SK-N-SH (cell line): ENCODE data around the gene SNED1. TPM values are rescaled to one million over a fixed set of nuclear protein-coding genes. Genes with fewer than 3 reads are reported as not detected.

ENCODE experiments used
- CTCF ChIA-PET: fragments of 300-600, 350-600 bp; formaldehyde crosslinking; extraction: SDS; loops from one replicate; lab custom pipeline; 2021; lab: Yijun Ruan, JAX
- POLR2A ChIA-PET: fragments of 350-600 bp; sonication (Branson Sonifier 250); formaldehyde crosslinking; extraction: SDS; loops from one replicate; lab custom pipeline; 2020; ENCODE audit warnings: antibody characterized with exemption, inconsistent platforms; lab: Yijun Ruan, JAX
- DNase-seq: peaks from one replicate; pipeline ENCODE4 v3.0.0; 2012
- H2AFZ ChIP-seq: fragments of 200-600 bp; sonication (generic); 2 replicates; pipeline ENCODE4 v1.8.1; 2016; ENCODE audit warnings: antibody characterized with exemption, mild to moderate bottlenecking, low read depth
- H3F3A ChIP-seq: fragments of 200-600 bp; sonication (generic); replicated peaks from 2 replicates; pipeline ENCODE3; 2016; ENCODE audit warnings: antibody characterized with exemption, mild to moderate bottlenecking; ENCODE audit not compliant: insufficient read depth
- H3K27ac ChIP-seq, 2 experiments: fragments of 200-500 bp in 1 of 2; fragments of 200-600 bp in 1 of 2; sonication (Bioruptor generic) in 1 of 2; sonication (generic), shearing (Covaris generic) in 1 of 2; 2 replicates each; pipeline versions ENCODE4 v1.5.1 to v1.6.1; 2014 to 2016; ENCODE audit warnings: low read depth in 2 of 2, inconsistent platforms in 1 of 2, low read length in 1 of 2, mild to moderate bottlenecking in 1 of 2, mixed read lengths in 1 of 2
- H3K27me3 ChIP-seq: fragments of 200-600 bp; sonication (generic), shearing (Covaris generic); 2 replicates; pipeline ENCODE4 v1.6.1; 2016; ENCODE audit warnings: mixed run types; ENCODE audit not compliant: insufficient read depth
- H3K36me3 ChIP-seq, 2 experiments: fragments of 200-500 bp in 1 of 2; fragments of 200-600 bp in 1 of 2; sonication (Bioruptor generic) in 1 of 2; sonication (generic) in 1 of 2; replicated peaks in 1 of 2; 2 replicates each; pipeline versions ENCODE3 to v1.5.1; 2014 to 2016; ENCODE audit warnings: low read length in 1 of 2, mild to moderate bottlenecking in 1 of 2; ENCODE audit not compliant: insufficient read depth in 2 of 2, control insufficient read depth in 1 of 2
- H3K4me1 ChIP-seq, 2 experiments: fragments of 200-500 bp in 1 of 2; fragments of 200-600 bp in 1 of 2; sonication (Bioruptor generic) in 1 of 2; sonication (generic), shearing (Covaris generic) in 1 of 2; 2 replicates each; pipeline versions ENCODE4 v1.5.1 to v1.6.1; 2014 to 2016; ENCODE audit warnings: low read depth in 1 of 2, low read length in 1 of 2, mixed run types in 1 of 2; ENCODE audit not compliant: insufficient read depth in 2 of 2, control insufficient read depth in 1 of 2
- H3K4me2 ChIP-seq: fragments of 200-600 bp; sonication (generic), shearing (Covaris generic); 2 replicates; pipeline ENCODE4 v1.6.1; 2017; ENCODE audit warnings: mixed run types
- H3K4me3 ChIP-seq, 2 experiments: fragments of 200-500 bp in 1 of 2; fragments of 200-600 bp in 1 of 2; sonication (Bioruptor generic) in 1 of 2; sonication (generic), shearing (Covaris generic) in 1 of 2; 2 replicates each; pipeline versions ENCODE4 v1.5.1 to v1.8.1; 2014 to 2016; ENCODE audit warnings: low read depth in 2 of 2, inconsistent platforms in 1 of 2, low read length in 1 of 2, mild to moderate bottlenecking in 1 of 2, mixed read lengths in 1 of 2, moderate library complexity in 1 of 2
- H3K79me2 ChIP-seq: fragments of 200-600 bp; sonication (generic); 2 replicates; pipeline ENCODE4 v1.8.1; 2017; ENCODE audit warnings: mild to moderate bottlenecking; ENCODE audit not compliant: insufficient read depth
- H3K9ac ChIP-seq: fragments of 200-600 bp; sonication (generic); 2 replicates; pipeline ENCODE4 v1.6.1; 2017; ENCODE audit warnings: mixed run types
- H3K9me2 ChIP-seq: fragments of 200-600 bp; sonication (generic); 2 replicates; pipeline ENCODE4 v1.6.1; 2017; ENCODE audit warnings: mixed run types
- H3K9me3 ChIP-seq: fragments of 200-600 bp; sonication (generic); 2 replicates; pipeline ENCODE4 v1.6.1; 2017; ENCODE audit warnings: mixed run types, mild to moderate bottlenecking, moderate library complexity
- H4K20me1 ChIP-seq: fragments of 200-600 bp; sonication (generic); 2 replicates; pipeline ENCODE4 v1.6.1; 2017; ENCODE audit warnings: mild to moderate bottlenecking, mixed run types; ENCODE audit not compliant: insufficient read depth
- CHD2 ChIP-seq: fragments of 150-350 bp; IDR thresholded peaks from 2 replicates; pipeline ENCODE4 v1.6.1; 2018; ENCODE audit warnings: low read length; ENCODE audit not compliant: partially characterized antibody
- NRF1 ChIP-seq: IDR thresholded peaks from 2 replicates; pipeline ENCODE4 v1.6.1; 2012; ENCODE audit warnings: low read depth, mild to moderate bottlenecking, low read length
- POLR2AphosphoS5 ChIP-seq: IDR thresholded peaks from 2 replicates; pipeline ENCODE4 v1.6.1; 2012; ENCODE audit warnings: low read depth, low read length
- TCF12 ChIP-seq: IDR thresholded peaks from 2 replicates; pipeline ENCODE4 v1.4.0; 2012
- TEAD4 ChIP-seq: IDR thresholded peaks from 2 replicates; pipeline ENCODE4 v1.4.0; 2012; ENCODE audit warnings: mild to moderate bottlenecking, borderline replicate concordance; ENCODE audit not compliant: insufficient read depth
- WGBS: methylation state at CpG from one replicate; pipeline ENCODE4 v1.1.6; 2017; ENCODE audit warnings: low lambda C conversion rate; 5-methylcytosine and 5-hydroxymethylcytosine counted together
- polyA plus RNA-seq, 3 experiments: library from polyadenylated mRNA; depleted of rRNA; stranded (reverse); fragments of >200 nt; gene quantifications; 2 replicates each; pipeline ENCODE4 v1.2.3, GENCODE V29; 2012

SNED1 gene
- polyA plus RNA-seq, 1 of the 3 experiments (the other 2 are of a cell fraction), result 0.03 TPM

DNA sequence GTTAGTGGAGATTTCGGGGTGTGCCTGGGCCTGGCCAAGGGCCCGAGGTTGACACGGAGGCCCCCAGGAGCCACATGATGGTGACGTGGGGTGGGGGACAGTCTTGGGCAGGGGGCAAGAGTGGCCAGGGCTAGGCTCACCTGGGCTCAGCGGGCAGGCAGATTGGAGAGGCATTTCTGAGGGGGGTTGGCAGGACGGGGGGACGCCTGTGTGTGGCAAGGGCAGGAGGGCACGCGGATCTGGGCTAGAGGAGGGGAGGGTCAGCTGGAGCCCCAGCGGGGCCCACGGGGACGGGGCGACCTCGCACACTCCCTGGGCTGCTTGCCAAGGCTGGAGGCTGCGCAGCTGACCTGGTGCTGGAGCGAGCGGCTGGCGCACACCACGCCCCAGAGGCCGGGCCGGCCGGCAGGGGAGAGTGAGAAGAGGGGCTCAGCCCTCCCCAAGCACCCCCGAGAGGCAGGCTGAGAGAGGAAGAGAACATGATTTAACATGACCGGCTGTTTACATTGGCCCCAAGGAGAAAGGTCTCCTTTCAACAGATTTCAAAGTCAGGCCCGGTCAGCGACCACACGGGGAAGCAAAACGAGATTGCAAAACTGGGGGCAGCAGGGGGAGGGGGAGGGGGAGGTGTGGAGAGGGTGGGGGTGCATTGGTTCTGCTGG is 38.0 kb upstream of the SNED1 start:
- no peaks in the 10 kb centered on the region for H3K79me2 ChIP-seq
- H3K9me2 ChIP-seq, result no peaks in the 10 kb centered on the region
- TF ChIP-seq TEAD4, result no peak
- TF ChIP-seq CHD2, result peak; percentile 18
- TF ChIP-seq NRF1, result peak; percentile 44; the same call in 1 of the 2 replicates
- no peaks in the 10 kb centered on the region for H3K27me3 ChIP-seq
- no peak overlapping the region for H3K4me3 ChIP-seq
- no peaks in the 10 kb centered on the region for H4K20me1 ChIP-seq
- H2AFZ ChIP-seq, result no peak overlapping the region
- ChIA-PET CTCF (interaction anchor here (1.1 to 2.4 kb wide), 4 partner anchors 15 to 109 kb away, joined by 3 to 9 read pairs (median 3); no protein-coding TSS in a partner anchor), POLR2A (no interaction called here)
- no peaks in the 10 kb centered on the region for H3F3A ChIP-seq
- no peaks in the 10 kb centered on the region for H3K9me3 ChIP-seq
- peaks cover 0 to 52% of the 10 kb centered on the region in 2 experiments; a peak in 1 of 4 replicates for H3K4me1 ChIP-seq
- no peak overlapping the region for H3K27ac ChIP-seq
- peak; percentile 93 for DNase-seq
- no peak overlapping the region for H3K4me2 ChIP-seq
- H3K9ac ChIP-seq, result no peak overlapping the region
- WGBS, result 32% methylated on average over 20 of the region's 28 CpGs
- no peaks in the 10 kb centered on the region for H3K36me3 ChIP-seq

DNA sequence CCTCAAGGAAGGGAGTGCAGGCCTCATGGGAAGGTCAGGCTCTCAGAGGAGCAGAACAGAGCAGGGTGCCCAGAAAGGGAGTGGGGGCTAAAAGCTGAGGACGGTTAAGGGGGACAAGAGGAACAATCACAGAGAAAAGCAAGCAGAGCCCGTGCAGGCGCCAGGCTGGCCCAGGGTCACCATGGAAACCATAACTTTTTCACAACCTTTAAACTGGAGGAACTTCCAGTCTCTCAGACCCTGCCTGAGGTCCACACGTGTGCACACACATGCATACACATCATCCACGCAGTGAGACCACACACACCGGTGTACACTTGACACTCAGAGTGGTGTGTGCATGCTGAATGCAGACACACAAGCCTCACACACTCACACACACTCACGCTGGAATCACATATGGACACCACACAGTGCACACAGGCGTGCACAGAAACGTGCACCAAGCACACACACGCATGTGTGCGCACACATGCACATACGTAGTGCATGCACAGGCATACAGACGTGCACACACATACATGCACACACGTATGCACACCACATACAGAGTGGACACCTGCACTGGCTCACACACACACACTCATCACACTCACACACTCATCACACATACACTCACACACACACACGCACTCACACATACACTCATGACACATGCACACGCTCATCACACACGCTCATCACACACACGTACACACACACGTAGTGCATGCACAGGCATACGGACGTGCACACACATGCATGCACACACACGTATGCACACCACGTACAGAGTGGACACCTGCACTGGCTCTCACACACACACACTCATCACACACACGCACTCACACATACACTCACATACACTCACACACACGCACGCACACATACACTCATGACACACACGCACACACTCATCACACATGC is 37.2 kb upstream of the SNED1 start:
- no peaks in the 10 kb centered on the region for H3K9me2 ChIP-seq
- CTCF ChIA-PET, result interaction anchor here (1.0 to 2.4 kb wide), 2 partner anchors 47 to 48 kb away, joined by 3 to 9 read pairs; no protein-coding TSS in a partner anchor
- no peak for DNase-seq
- peaks cover 0 to 44% of the 10 kb centered on the region in 2 experiments; a peak in 1 of 4 replicates for H3K4me1 ChIP-seq
- 77% methylated on average over 27 of the region's 27 CpGs for WGBS
- H2AFZ ChIP-seq, result no peak overlapping the region
- H3K9me3 ChIP-seq, result no peaks in the 10 kb centered on the region
- H3K27ac ChIP-seq, result no peak overlapping the region
- no peaks in the 10 kb centered on the region for H3K27me3 ChIP-seq
- no peaks in the 10 kb centered on the region for H3F3A ChIP-seq
- POLR2A ChIA-PET, result no interaction called here
- H4K20me1 ChIP-seq, result no peaks in the 10 kb centered on the region
- no peaks in the 10 kb centered on the region for H3K79me2 ChIP-seq
- H3K4me2 ChIP-seq, result no peak overlapping the region
- H3K4me3 ChIP-seq, result no peak overlapping the region
- no peak for TF ChIP-seq POLR2AphosphoS5
- H3K36me3 ChIP-seq, result no peaks in the 10 kb centered on the region
- no peak overlapping the region for H3K9ac ChIP-seq

GRCh38 chr2:240961910-240962299 is 36.5 kb upstream of the SNED1 start:
- Histone ChIP-seq H3K4me1 (peaks cover 0 to 44% of the 10 kb centered on the region in 2 experiments; a peak in 1 of 4 replicates), H3K9me3 (no peaks in the 10 kb centered on the region), H3K27ac (no peak overlapping the region), H3K36me3 (no peaks in the 10 kb centered on the region), H3K79me2 (no peaks in the 10 kb centered on the region), H3K9ac (no peak overlapping the region), H2AFZ (no peak overlapping the region), H3K4me2 (no peak overlapping the region), H3K27me3 (no peaks in the 10 kb centered on the region), H3F3A (no peaks in the 10 kb centered on the region), H3K4me3 (no peak overlapping the region), H4K20me1 (no peaks in the 10 kb centered on the region), H3K9me2 (no peaks in the 10 kb centered on the region)
- ChIA-PET CTCF (interaction anchor here (1.0 kb wide), 1 partner anchor 48 kb away, joined by 3 read pairs; no protein-coding TSS in a partner anchor), POLR2A (interaction anchor here (0.8 kb wide), 1 partner anchor 11 kb away, joined by 3 read pairs; no protein-coding TSS in a partner anchor)
- no peak for TF ChIP-seq TCF12
- WGBS, result 68% methylated on average over 12 of the region's 12 CpGs
- DNase-seq, result peak; percentile 50
